K562 (cell line): ENCODE data around the gene IFT25. TPM values are rescaled to one million over a fixed set of nuclear protein-coding genes. Genes with fewer than 3 reads are reported as not detected.
A peak's percentile ranks its signal among the peaks of the same experiment; 100 is the strongest.

Experiments
- BRF1 ChIP-seq: IDR thresholded peaks from 3 replicates; pipeline ENCODE4 v1.6.1; 2011; ENCODE audit warnings: borderline replicate concordance, mild to moderate bottlenecking; ENCODE audit not compliant: insufficient read length; ENCODE audit errors: extremely low read depth
- COPS2 ChIP-seq: fragments of 450-650 bp; conservative IDR thresholded peaks from 2 replicates; pipeline ENCODE4 v1.6.1; 2016; ENCODE audit warnings: mild to moderate bottlenecking, moderate library complexity
- ELF2 ChIP-seq: fragments of 250-450 bp; sonication (Bioruptor Pico); IDR thresholded peaks from 2 replicates; pipeline ENCODE4 v1.5.0; 2021; ENCODE audit warnings: mild to moderate bottlenecking
- GATAD2B ChIP-seq: fragments of 450-650 bp; IDR thresholded peaks from 2 replicates; pipeline ENCODE4 v1.6.1; 2017; ENCODE audit warnings: mild to moderate bottlenecking, borderline replicate concordance
- JUN ChIP-seq, 2 experiments: sonication (generic) in 1 of 2; formaldehyde crosslinking in 1 of 2; IDR thresholded peaks; 2 replicates each; pipeline versions ENCODE4 v1.6.1 to v1.8.0; 2012 to 2022; ENCODE audit warnings: borderline replicate concordance in 2 of 2, mild to moderate bottlenecking in 2 of 2, improper control_type of control experiment in 1 of 2, low read depth in 1 of 2, low read length in 1 of 2, missing genetic modification reagents in 1 of 2
- KLF10 ChIP-seq: fragments of 250-450 bp; sonication (Bioruptor Pico); IDR thresholded peaks from 2 replicates; pipeline ENCODE4 v1.6.1; 2021; ENCODE audit warnings: matching md5 sums
- MEF2A ChIP-seq: IDR thresholded peaks from 2 replicates; pipeline ENCODE4 v1.6.1; 2011; ENCODE audit warnings: low read depth, mild to moderate bottlenecking, low read length, moderate library complexity; ENCODE audit not compliant: control insufficient read depth
- NFYB ChIP-seq: IDR thresholded peaks from 2 replicates; pipeline ENCODE4 v1.6.1; 2011; ENCODE audit warnings: mild to moderate bottlenecking, moderate library complexity; ENCODE audit not compliant: insufficient read length; ENCODE audit errors: extremely low read depth
- RAD21 ChIP-seq, 2 experiments: fragments of 250-450 bp in 1 of 2; fragments of 450-650 bp in 1 of 2; sonication (Bioruptor Pico) in 1 of 2; formaldehyde crosslinking in 1 of 2; IDR thresholded peaks in 1 of 2; conservative IDR thresholded peaks in 1 of 2; 2 replicates each; pipeline versions ENCODE4 v1.4.0 to v1.8.0; 2020 to 2022; ENCODE audit warnings: mild to moderate bottlenecking in 2 of 2, moderate library complexity in 1 of 2
- SP1 ChIP-seq: sonication (generic); formaldehyde crosslinking; IDR thresholded peaks from 2 replicates; pipeline ENCODE4 v1.8.1; 2022; ENCODE audit warnings: mild to moderate bottlenecking, missing genetic modification reagents
- TFAP4 ChIP-seq: sonication (generic); formaldehyde crosslinking; IDR thresholded peaks from 2 replicates; pipeline ENCODE4 v1.8.0; 2022; ENCODE audit warnings: missing genetic modification reagents, mild to moderate bottlenecking, moderate library complexity, borderline replicate concordance
- THRB ChIP-seq: fragments of 450-650 bp; formaldehyde crosslinking; conservative IDR thresholded peaks from 2 replicates; pipeline ENCODE4 v1.4.0; 2022; ENCODE audit warnings: mild to moderate bottlenecking, missing genetic modification characterization
- TOE1 ChIP-seq, 2 experiments: fragments of 450-650 bp in 1 of 2; sonication (generic) in 1 of 2; formaldehyde crosslinking in 1 of 2; IDR thresholded peaks; 2 replicates each; pipeline versions ENCODE4 v1.7.1 to v1.8.0; 2016 to 2022; ENCODE audit warnings: borderline replicate concordance in 2 of 2, mild to moderate bottlenecking in 2 of 2, antibody characterized with exemption in 1 of 2, inconsistent platforms in 1 of 2, low read depth in 1 of 2, missing genetic modification reagents in 1 of 2, moderate library complexity in 1 of 2
- TRIM24 ChIP-seq, 2 experiments: fragments of 450-650 bp; IDR thresholded peaks; 2 replicates each; pipeline ENCODE4 v1.6.1; 2016
- ZNF274 ChIP-seq: IDR thresholded peaks from 2 replicates; pipeline ENCODE4 v1.6.1; 2011; ENCODE audit warnings: low read depth, mild to moderate bottlenecking, low read length, moderate library complexity, borderline replicate concordance
- polyA plus RNA-seq, 8 experiments: library from polyadenylated mRNA; depleted of rRNA in 4 of 8; stranded (reverse) in 5 of 8; unstranded in 3 of 8; fragments of >200 nt; fragmentation: Nextera tagmentation in 2 of 8; fragmentation: Illumina TruSeq in 1 of 8; extraction: Ambion mirVana in 2 of 8; extraction: Trizol in 1 of 8; gene quantifications; 2 replicates each; pipeline versions ENCODE4 v1.2.1 to v1.2.3, GENCODE V29; 2011 to 2014; ENCODE audit warnings: inconsistent platforms in 1 of 8, missing spikeins in 1 of 8
- total RNA-seq, 7 experiments: library from RNA; depleted of rRNA in 6 of 7; stranded (reverse); fragments of >200 nt in 6 of 7; fragmentation: Illumina TruSeq in 2 of 7; extraction: Trizol in 2 of 7; gene quantifications; 2 replicates each; pipeline versions ENCODE4 v1.2.1 to v1.2.3, GENCODE V29; 2011 to 2021; ENCODE audit warnings: low replicate concordance in 1 of 7
- TF ChIP-seq, protein P1 (sequence below): sonication (generic); formaldehyde crosslinking; IDR thresholded peaks from 2 replicates; pipeline ENCODE4 v1.8.0; 2023; ENCODE audit warnings: mild to moderate bottlenecking, missing genetic modification reagents
- TF ChIP-seq, protein P2 (sequence below): IDR thresholded peaks from 2 replicates; pipeline ENCODE4 v1.6.1; 2016; ENCODE audit warnings: missing genetic modification characterization, missing compliant biosample characterization

IFT25 gene
- total and polyA plus RNA-seq, 9 of the 15 experiments (the other 6 are each of a cell fraction or from before 2014, with no cell fraction given): 93.6 to 209 (median 167) TPM

GRCh38 chr1:53946252-53947171, 1.0 kb upstream of the IFT25 start, which contains the start of gene LRRC42 (continued):
- TF ChIP-seq TFAP4 (CRISPR knock-in tag) (0 out of 2 replicates have a peak, but pooled peaks have one; percentile 47), GATAD2B (peak; percentile 83; the same call in 1 of the 2 replicates), TRIM24 (IDR thresholded peaks at IDR 0.05) (peak in 1 of 2 experiments; percentile 9; a peak in 1 of 4 replicates), KLF10 (CRISPR knock-in tag) (no peak), SP1 (CRISPR knock-in tag) (no peak), THRB (0 out of 2 replicates have a peak, but pooled peaks have one; percentile 17), ELF2 (CRISPR knock-in tag) (no peak), ZNF274 (no peak), JUN (IDR thresholded peaks at IDR 0.05; ENCODE audit: borderline replicate concordance, low read depth, low read length) (0 out of 2 replicates have a peak, but pooled peaks have one; percentile 8), JUN (CRISPR knock-in tag; IDR thresholded peaks at IDR 0.05; ENCODE audit: borderline replicate concordance) (no peak), RAD21 (CRISPR knock-in tag; conservative IDR thresholded peaks at IDR 0.05 in 1 of 2, IDR thresholded peaks at IDR 0.05 in 1 of 2) (no peak), MEF2A (no peak), TOE1 (IDR thresholded peaks at IDR 0.05; ENCODE audit: borderline replicate concordance) (peak; percentile 65; the same call in 1 of the 2 replicates), TOE1 (CRISPR knock-in tag; IDR thresholded peaks at IDR 0.05; ENCODE audit: borderline replicate concordance, low read depth) (no peak), COPS2 (no peak), NFYB (no peak), BRF1 (no peak)
- TF ChIP-seq, protein P1, sequence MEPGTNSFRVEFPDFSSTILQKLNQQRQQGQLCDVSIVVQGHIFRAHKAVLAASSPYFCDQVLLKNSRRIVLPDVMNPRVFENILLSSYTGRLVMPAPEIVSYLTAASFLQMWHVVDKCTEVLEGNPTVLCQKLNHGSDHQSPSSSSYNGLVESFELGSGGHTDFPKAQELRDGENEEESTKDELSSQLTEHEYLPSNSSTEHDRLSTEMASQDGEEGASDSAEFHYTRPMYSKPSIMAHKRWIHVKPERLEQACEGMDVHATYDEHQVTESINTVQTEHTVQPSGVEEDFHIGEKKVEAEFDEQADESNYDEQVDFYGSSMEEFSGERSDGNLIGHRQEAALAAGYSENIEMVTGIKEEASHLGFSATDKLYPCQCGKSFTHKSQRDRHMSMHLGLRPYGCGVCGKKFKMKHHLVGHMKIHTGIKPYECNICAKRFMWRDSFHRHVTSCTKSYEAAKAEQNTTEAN (CRISPR knock-in tag): no peak
- TF ChIP-seq, protein P2, sequence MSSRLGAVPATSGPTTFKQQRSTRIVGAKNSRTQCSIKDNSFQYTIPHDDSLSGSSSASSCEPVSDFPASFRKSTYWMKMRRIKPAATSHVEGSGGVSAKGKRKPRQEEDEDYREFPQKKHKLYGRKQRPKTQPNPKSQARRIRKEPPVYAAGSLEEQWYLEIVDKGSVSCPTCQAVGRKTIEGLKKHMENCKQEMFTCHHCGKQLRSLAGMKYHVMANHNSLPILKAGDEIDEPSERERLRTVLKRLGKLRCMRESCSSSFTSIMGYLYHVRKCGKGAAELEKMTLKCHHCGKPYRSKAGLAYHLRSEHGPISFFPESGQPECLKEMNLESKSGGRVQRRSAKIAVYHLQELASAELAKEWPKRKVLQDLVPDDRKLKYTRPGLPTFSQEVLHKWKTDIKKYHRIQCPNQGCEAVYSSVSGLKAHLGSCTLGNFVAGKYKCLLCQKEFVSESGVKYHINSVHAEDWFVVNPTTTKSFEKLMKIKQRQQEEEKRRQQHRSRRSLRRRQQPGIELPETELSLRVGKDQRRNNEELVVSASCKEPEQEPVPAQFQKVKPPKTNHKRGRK (tag): peak; percentile 73
